ENCODE data around the gene MITF. TPM values are rescaled to one million over a fixed set of nuclear protein-coding genes. Genes with fewer than 3 reads are reported as not detected.

The MITF gene
- polyA plus RNA-seq, 1 donor from 2014 or later = not detected

- TF ChIP-seq EP300 (conservative IDR thresholded peaks at IDR 0.05; ENCODE audit: poor library complexity, severe bottlenecking) (no peak), TAF1 (IDR thresholded peaks at IDR 0.05; ENCODE audit: low read depth) (no peak), POLR2AphosphoS5 (IDR thresholded peaks at IDR 0.05) (no peak), EZH2 (IDR thresholded peaks at IDR 0.05; ENCODE audit: borderline replicate concordance, insufficient read depth, low read length, poor library complexity, severe bottlenecking) (no peak), CTCF (IDR thresholded peaks at IDR 0.05; ENCODE audit: poor library complexity, severe bottlenecking) (no peak), SMC3 (conservative IDR thresholded peaks at IDR 0.05; ENCODE audit: poor library complexity) (no peak), MXI1 (conservative IDR thresholded peaks at IDR 0.05; ENCODE audit: poor library complexity, severe bottlenecking) (no peak), REST (IDR thresholded peaks at IDR 0.05; ENCODE audit: borderline replicate concordance) (no peak), RAD21 (conservative IDR thresholded peaks at IDR 0.05) (no peak)
- no peaks in the 10 kb centered on the region for H3K36me3 ChIP-seq (ENCODE audit: insufficient read depth, low read length)
- no peak overlapping the region for H2AFZ ChIP-seq (ENCODE audit: low read depth, low read length)
- no peak overlapping the region for H3K4me2 ChIP-seq (ENCODE audit: low read length)
- no peak overlapping the region for H3K9ac ChIP-seq (ENCODE audit: low read length)
- no peaks in the 10 kb centered on the region for H4K20me1 ChIP-seq (ENCODE audit: insufficient read depth)
- no peaks in the 10 kb centered on the region for H3F3A ChIP-seq (ENCODE audit: insufficient read depth, low read length, poor library complexity, severe bottlenecking)
- no peaks in the 10 kb centered on the region for H3K79me2 ChIP-seq (replicated peaks; ENCODE audit: insufficient read depth, low read length)
- H3K27me3 ChIP-seq (ENCODE audit: insufficient read depth, low read depth, low read length) = no peaks in the 10 kb centered on the region
- no peaks in the 10 kb centered on the region for H3K9me3 ChIP-seq (ENCODE audit: low read length)
- H3K4me3 ChIP-seq (ENCODE audit: low read length) = no peak overlapping the region
- no peak overlapping the region for H3K27ac ChIP-seq (ENCODE audit: low read length)
- no peaks in the 10 kb centered on the region for H3K9me2 ChIP-seq (ENCODE audit: insufficient read depth, low read length)
Observed at GRCh38 chr3:69763458-69763857, 24.2 kb downstream of the MITF start.

- no peak overlapping the region for H2AFZ ChIP-seq (ENCODE audit: low read depth, low read length)
Observed at GRCh38 chr3:69764121-69764741, 25.0 kb downstream of the MITF start.

More at GRCh38 chr3:69764121-69764741, 25.0 kb downstream of the MITF start:
- H3K4me3 ChIP-seq (ENCODE audit: low read length) = no peak overlapping the region
- no peak overlapping the region for H3K27ac ChIP-seq (ENCODE audit: low read length)
- H3K9me2 ChIP-seq (ENCODE audit: insufficient read depth, low read length) = no peaks in the 10 kb centered on the region
- H3K27me3 ChIP-seq (ENCODE audit: insufficient read depth, low read depth, low read length) = no peaks in the 10 kb centered on the region
- H4K20me1 ChIP-seq (ENCODE audit: insufficient read depth) = no peaks in the 10 kb centered on the region
- no peak overlapping the region for H3K4me2 ChIP-seq (ENCODE audit: low read length)
- H3F3A ChIP-seq (ENCODE audit: insufficient read depth, low read length, poor library complexity, severe bottlenecking) = no peaks in the 10 kb centered on the region
- no peaks in the 10 kb centered on the region for H3K79me2 ChIP-seq (replicated peaks; ENCODE audit: insufficient read depth, low read length)
- TF ChIP-seq CTCF (IDR thresholded peaks at IDR 0.05; ENCODE audit: poor library complexity, severe bottlenecking) (no peak), MXI1 (conservative IDR thresholded peaks at IDR 0.05; ENCODE audit: poor library complexity, severe bottlenecking) (no peak), POLR2AphosphoS5 (IDR thresholded peaks at IDR 0.05) (no peak), RAD21 (conservative IDR thresholded peaks at IDR 0.05) (no peak), EZH2 (IDR thresholded peaks at IDR 0.05; ENCODE audit: borderline replicate concordance, insufficient read depth, low read length, poor library complexity, severe bottlenecking) (no peak), TAF1 (IDR thresholded peaks at IDR 0.05; ENCODE audit: low read depth) (no peak), REST (IDR thresholded peaks at IDR 0.05; ENCODE audit: borderline replicate concordance) (no peak), EP300 (conservative IDR thresholded peaks at IDR 0.05; ENCODE audit: poor library complexity, severe bottlenecking) (no peak), SMC3 (conservative IDR thresholded peaks at IDR 0.05; ENCODE audit: poor library complexity) (no peak)
- no peaks in the 10 kb centered on the region for H3K36me3 ChIP-seq (ENCODE audit: insufficient read depth, low read length)
- no peaks in the 10 kb centered on the region for H3K9me3 ChIP-seq (ENCODE audit: low read length)
- no peak overlapping the region for H3K9ac ChIP-seq (ENCODE audit: low read length)
